ENCODE measurements around the gene DNAH5.

GRCh38 chr5:13991365-13991764 is 46.9 kb upstream of the DNAH5 start:
- TF ChIP-seq MAX (IDR thresholded peaks at IDR 0.05) (no peak), REST (IDR thresholded peaks at IDR 0.05; ENCODE audit: low read depth) (no peak), NFIC (IDR thresholded peaks at IDR 0.05) (no peak), RAD21 (IDR thresholded peaks at IDR 0.05; ENCODE audit: low read depth) (no peak), EGR1 (IDR thresholded peaks at IDR 0.05) (no peak), EP300 (IDR thresholded peaks at IDR 0.05; ENCODE audit: borderline replicate concordance) (no peak), USF1 (IDR thresholded peaks at IDR 0.05) (no peak), CEBPB (IDR thresholded peaks at IDR 0.05) (no peak), TAF1 (IDR thresholded peaks at IDR 0.05; ENCODE audit: low read depth) (no peak), ZBTB7A (IDR thresholded peaks at IDR 0.05; ENCODE audit: low read depth) (no peak), FOXM1 (IDR thresholded peaks at IDR 0.05; ENCODE audit: borderline replicate concordance, low read depth) (no peak)

Data from Ishikawa (cell line).